H1 (cell line): ENCODE data around the gene PLPP2. TPM values are rescaled to one million over a fixed set of nuclear protein-coding genes. Genes with fewer than 3 reads are reported as not detected.

ENCODE experiments used
- CBX5 ChIP-seq: fragments of 300-800, 300-1000 bp; sonication (generic); IDR thresholded peaks from 2 replicates; pipeline ENCODE4 v1.7.1; 2016; ENCODE audit warnings: antibody characterized with exemption, low read length, low read depth
- GTF2F1 ChIP-seq: IDR thresholded peaks from 2 replicates; pipeline ENCODE4 v1.6.1; 2012; ENCODE audit warnings: low read depth, low read length, improper control_type of control experiment, borderline replicate concordance
- polyA plus RNA-seq, 7 experiments: library from polyadenylated mRNA; depleted of rRNA in 3 of 7; stranded (reverse) in 5 of 7; unstranded in 2 of 7; fragments of >200 nt in 5 of 7; fragments of 200-250 nt in 2 of 7; gene quantifications; 1 replicate in 5 of 7; 2 replicates in 1 of 7; 4 replicates in 1 of 7; pipeline versions ENCODE4 v1.2.1 to v1.2.3, GENCODE V29; 2011 to 2013; ENCODE audit warnings: missing spikeins in 2 of 7, mixed read lengths in 2 of 7
- total RNA-seq: library from RNA; stranded (reverse); fragmentation: NEBNext Ultra II Directional; extraction: Animal tissue kit (Norgen Biotek cat#: 25700); gene quantifications from 2 replicates; pipeline ENCODE4 v1.2.1, GENCODE V29; 2021

PLPP2 gene
- total and polyA plus RNA-seq, 2 of the 8 experiments (the other 6 are each of a cell fraction or from before 2014, with no cell fraction given): 101 to 195 TPM

- TF ChIP-seq GTF2F1 (no peak), CBX5 (no peak)
These were observed 7.8 kb downstream of the PLPP2 start (continued) for GRCh38 chr19:283395-283794.
